Activated CD4-positive, alpha-beta T cell treated with anti-CD3 and anti-CD28 coated beads, Interleukin-2, amount 50 U/mL, for 48 hours (primary cell): Measurements from ENCODE around the gene ORMDL1.
"Not testable (repeated sequence)": the region's sequence is repeated elsewhere in the genome, so short reads cannot be mapped to it uniquely, and the experiment has no call there.

ENCODE experiments used
- DNase-seq, 2 experiments: peaks; one replicate each; pipeline ENCODE4 v3.0.0-alpha.2; 2020

ORMDL1 gene

GRCh38 chr2:189770590-189771322, 13.4 kb downstream of the ORMDL1 start:
- DNase-seq, result no peak

- DNase-seq, result no peak
Observed at GRCh38 chr2:189763908-189764661, 20.1 kb downstream of the ORMDL1 start.

GRCh38 chr2:189762551-189763298, 21.4 kb downstream of the ORMDL1 start, which contains the start of gene OSGEPL1:
Gene OSGEPL1 (minus strand): TSS chr2:189762792. CDS start chr2:189761640, 1,152 bp downstream.
- peak; percentile 91 to 95 for DNase-seq

GRCh38 chr2:189762229-189762550, 21.9 kb downstream of the ORMDL1 start:
- DNase-seq, result no peak

- DNase-seq, result not testable (repeated sequence)
Observed at GRCh38 chr2:189760154-189760553, 24.0 kb downstream of the ORMDL1 start.

- no peak for DNase-seq
Observed at GRCh38 chr2:189756311-189756952, 27.7 kb downstream of the ORMDL1 start.

- DNase-seq, result peak; percentile 36 to 49
Observed at GRCh38 chr2:189751080-189751658, 33.0 kb downstream of the ORMDL1 start.

- DNase-seq, result no peak
Observed at GRCh38 chr2:189729430-189729829, 54.7 kb downstream of the ORMDL1 start.

- no peak for DNase-seq
Observed at GRCh38 chr2:189726849-189727248, 57.3 kb downstream of the ORMDL1 start.

GRCh38 chr2:189726271-189726670, 57.9 kb downstream of the ORMDL1 start:
- no peak for DNase-seq

- DNase-seq, result no peak
Observed at GRCh38 chr2:189723192-189723591, 60.9 kb downstream of the ORMDL1 start.
